K562 (cell line): ENCODE measurements around the gene UQCC2. TPM values are rescaled to one million over a fixed set of nuclear protein-coding genes. Genes with fewer than 3 reads are reported as not detected.

Experiments used
- ATAC-seq: fragments of 200-7000 bp; cut with Tn5 transposase; 3 replicates; pipeline ENCODE4 v1.9.1; 2020; ENCODE audit warnings: moderate library complexity
- BruUV-seq: library from RNA; stranded (reverse); fragments of 400-500 nt; replicated peaks from 2 replicates; lab custom pipeline; 2021; lab: Mats Ljungman, UMichigan
- CTCF ChIA-PET: fragments of 300-600 bp; formaldehyde crosslinking; extraction: SDS; loops from one replicate; lab custom pipeline; 2021; ENCODE audit warnings: low intra/inter-chr PET ratio; lab: Yijun Ruan, JAX
- POLR2A ChIA-PET: fragments of 300-600, 350-650 bp; sonication (Branson Sonifier 250); formaldehyde crosslinking; extraction: SDS; loops from one replicate; lab custom pipeline; 2021; ENCODE audit warnings: antibody characterized with exemption, inconsistent platforms; lab: Yijun Ruan, JAX
- DNase-seq, 4 experiments: peaks; one replicate each; pipeline versions ENCODE4 v3.0.0 to v3.0.0-alpha.2; 2011 to 2018; ENCODE audit warnings: low spot score in 3 of 4, mixed read lengths in 3 of 4; ENCODE audit errors: extremely low read depth in 1 of 4
- FAIRE-seq: peaks from 2 replicates; lab custom pipeline; 2011; peaks lifted over from hg19 to GRCh38; lab: Jason Lieb, UNC
- H2AFZ ChIP-seq: 2 replicates; pipeline ENCODE4 v1.6.0; 2011; ENCODE audit warnings: low read depth, low read length, control low read depth, inconsistent platforms
- H3K27ac ChIP-seq: fragments of 200-600 bp; 3 replicates; pipeline ENCODE4 v1.8.0; 2011; ENCODE audit warnings: low read depth, mild to moderate bottlenecking, control low read depth, inconsistent platforms, low read length, moderate library complexity, mixed read lengths; ENCODE audit errors: extremely low read depth
- H3K27me3 ChIP-seq, 2 experiments: fragments of 300-600 bp in 1 of 2; 2 replicates in 1 of 2; 3 replicates in 1 of 2; pipeline versions ENCODE4 v1.6.0 to v1.8.0; 2011; ENCODE audit warnings: inconsistent platforms in 2 of 2, low read length in 2 of 2, mild to moderate bottlenecking in 1 of 2, mixed read lengths in 1 of 2, moderate library complexity in 1 of 2; ENCODE audit not compliant: control insufficient read depth in 2 of 2, insufficient read depth in 2 of 2
- H3K36me3 ChIP-seq: fragments of 300-600 bp; 3 replicates; pipeline ENCODE4 v1.8.0; 2011; ENCODE audit warnings: mild to moderate bottlenecking, low read length, inconsistent platforms; ENCODE audit not compliant: control insufficient read depth, insufficient read depth
- H3K4me1 ChIP-seq, 2 experiments: fragments of 200-600 bp in 1 of 2; replicated peaks in 1 of 2; 2 replicates in 1 of 2; 3 replicates in 1 of 2; pipeline versions ENCODE4 v1.5.1 to v1.8.0; 2011; ENCODE audit warnings: inconsistent platforms in 2 of 2, low read length in 2 of 2, mild to moderate bottlenecking in 1 of 2, mixed read lengths in 1 of 2, moderate library complexity in 1 of 2; ENCODE audit not compliant: control insufficient read depth in 2 of 2, insufficient read depth in 2 of 2
- H3K4me2 ChIP-seq: 2 replicates; pipeline ENCODE4 v1.6.1; 2011; ENCODE audit warnings: low read length, control low read depth, inconsistent platforms, mixed read lengths; ENCODE audit not compliant: insufficient read depth
- H3K4me3 ChIP-seq: fragments of 200-600 bp; sonication (generic), shearing (Covaris generic); 2 replicates; pipeline ENCODE4 v1.5.1; 2016; ENCODE audit warnings: control low read depth, inconsistent platforms
- H3K79me2 ChIP-seq: fragments of 200-600 bp; 3 replicates; pipeline ENCODE4 v1.8.0; 2011; ENCODE audit warnings: low read length, inconsistent platforms; ENCODE audit not compliant: control insufficient read depth, insufficient read depth
- H3K9ac ChIP-seq, 2 experiments: 2 replicates each; pipeline versions ENCODE4 v1.6.0 to v1.6.1; 2011; ENCODE audit warnings: low read depth in 2 of 2, low read length in 2 of 2, control low read depth in 1 of 2, inconsistent platforms in 1 of 2, mild to moderate bottlenecking in 1 of 2, mixed read lengths in 1 of 2; ENCODE audit not compliant: insufficient read depth in 1 of 2
- H3K9me1 ChIP-seq: one replicate; pipeline ENCODE4 v1.6.0; 2011; ENCODE audit warnings: inconsistent platforms, mild to moderate bottlenecking, low read length, moderate library complexity; ENCODE audit not compliant: control insufficient read depth, insufficient read depth
- H3K9me3 ChIP-seq: replicated peaks from 2 replicates; pipeline ENCODE4 v1.5.1; 2011; ENCODE audit warnings: low read depth, low read length, inconsistent platforms; ENCODE audit not compliant: control insufficient read depth, insufficient read depth
- H4K20me1 ChIP-seq: replicated peaks from 2 replicates; pipeline ENCODE4 v1.6.1; 2011; ENCODE audit warnings: low read length, inconsistent platforms, mixed read lengths; ENCODE audit not compliant: control insufficient read depth, insufficient read depth
- BACH1 ChIP-seq: fragments of 200-800 bp; sonication (Bioruptor generic); IDR thresholded peaks from 2 replicates; pipeline ENCODE4 v1.6.1; 2016; ENCODE audit warnings: missing genetic modification characterization, missing compliant biosample characterization
- CXXC5 ChIP-seq: fragments of 250-450 bp; sonication (Bioruptor Pico); IDR thresholded peaks from 2 replicates; pipeline ENCODE4 v1.8.0; 2022; ENCODE audit warnings: inconsistent platforms, mild to moderate bottlenecking, moderate library complexity
- ESRRB ChIP-seq: fragments of 250-450 bp; sonication (Bioruptor Pico); IDR thresholded peaks from 2 replicates; pipeline ENCODE4 v1.5.0; 2020; ENCODE audit warnings: mild to moderate bottlenecking, moderate library complexity, borderline replicate concordance
- NR2C2 ChIP-seq, 2 experiments: fragments of 200-800 bp in 1 of 2; sonication (Bioruptor generic) in 1 of 2; sonication (generic) in 1 of 2; formaldehyde crosslinking in 1 of 2; IDR thresholded peaks; 2 replicates each; pipeline versions ENCODE4 v1.6.1 to v1.8.0; 2016 to 2022; ENCODE audit warnings: mild to moderate bottlenecking in 1 of 2, missing compliant biosample characterization in 1 of 2, missing genetic modification characterization in 1 of 2, missing genetic modification reagents in 1 of 2
- PTTG1 ChIP-seq: fragments of 450-650 bp; IDR thresholded peaks from 2 replicates; pipeline ENCODE4 v1.6.1; 2016; ENCODE audit warnings: low read depth, mild to moderate bottlenecking, missing genetic modification characterization, missing compliant biosample characterization
- REST ChIP-seq, 2 experiments: fragments of 450-650 bp; formaldehyde crosslinking in 1 of 2; IDR thresholded peaks; 2 replicates each; pipeline versions ENCODE4 v1.4.0 to v1.6.1; 2014 to 2020; ENCODE audit warnings: mild to moderate bottlenecking in 2 of 2, borderline replicate concordance in 1 of 2, low read depth in 1 of 2
- RNF2 ChIP-seq: sonication (generic); IDR thresholded peaks from 2 replicates; pipeline ENCODE4 v1.6.1; 2016
- SAFB ChIP-seq: fragments of 200-400 bp; formaldehyde crosslinking; IDR thresholded peaks from 2 replicates; pipeline ENCODE4 v1.6.1; 2017; ENCODE audit warnings: low read depth, low read length, borderline replicate concordance
- ZBTB9 ChIP-seq: fragments of 450-650 bp; formaldehyde crosslinking; IDR thresholded peaks from 2 replicates; pipeline ENCODE4 v1.4.0; 2020; ENCODE audit warnings: mild to moderate bottlenecking, moderate library complexity
- ZNF12 ChIP-seq: sonication (generic); formaldehyde crosslinking; IDR thresholded peaks from 2 replicates; pipeline ENCODE4 v1.4.0; 2020; ENCODE audit warnings: mild to moderate bottlenecking, missing genetic modification reagents
- ZNF197 ChIP-seq: fragments of 200-800 bp; sonication (Bioruptor generic); IDR thresholded peaks from 2 replicates; pipeline ENCODE4 v1.6.1; 2016; ENCODE audit warnings: low read depth, missing genetic modification characterization, missing compliant biosample characterization
- ZNF41 ChIP-seq: fragments of 250-450 bp; sonication (Bioruptor Pico); conservative IDR thresholded peaks from 2 replicates; pipeline ENCODE4 v1.4.0; 2020; ENCODE audit warnings: mild to moderate bottlenecking
- WGBS: fragments of 100-300 bp; shearing (Covaris generic); methylation state at CpG from one replicate; pipeline ENCODE4 v1.1.6; 2016; ENCODE audit warnings: low coverage, mixed read lengths; ENCODE audit not compliant: insufficient coverage; ENCODE audit errors: missing lambda C conversion rate; 5-methylcytosine and 5-hydroxymethylcytosine counted together
- in situ Hi-C: fragments of 300-500 bp; cut with MboI; formaldehyde crosslinking; loops from 4 replicates; pipeline ENCODE4 v1.15.0; 2018; ENCODE audit warnings: inconsistent platforms, mixed read lengths
- intact Hi-C: fragments of 100-400 bp; cut with micrococcal nuclease; formaldehyde crosslinking; loops from 2 replicates; pipeline ENCODE4 v1.14.2; 2022
- polyA plus RNA-seq, 8 experiments: library from polyadenylated mRNA; depleted of rRNA in 4 of 8; stranded (reverse) in 5 of 8; unstranded in 3 of 8; fragments of >200 nt; fragmentation: Nextera tagmentation in 2 of 8; fragmentation: Illumina TruSeq in 1 of 8; extraction: Ambion mirVana in 2 of 8; extraction: Trizol in 1 of 8; gene quantifications; 2 replicates each; pipeline versions ENCODE4 v1.2.1 to v1.2.3, GENCODE V29; 2011 to 2014; ENCODE audit warnings: inconsistent platforms in 1 of 8, missing spikeins in 1 of 8
- total RNA-seq, 7 experiments: library from RNA; depleted of rRNA in 6 of 7; stranded (reverse); fragments of >200 nt in 6 of 7; fragmentation: Illumina TruSeq in 2 of 7; extraction: Trizol in 2 of 7; gene quantifications; 2 replicates each; pipeline versions ENCODE4 v1.2.1 to v1.2.3, GENCODE V29; 2011 to 2021; ENCODE audit warnings: low replicate concordance in 1 of 7

UQCC2 gene
- total and polyA plus RNA-seq, 9 of the 15 experiments (the other 6 are each of a cell fraction or from before 2014, with no cell fraction given): 58.5 to 927 (median 158) TPM

DNA sequence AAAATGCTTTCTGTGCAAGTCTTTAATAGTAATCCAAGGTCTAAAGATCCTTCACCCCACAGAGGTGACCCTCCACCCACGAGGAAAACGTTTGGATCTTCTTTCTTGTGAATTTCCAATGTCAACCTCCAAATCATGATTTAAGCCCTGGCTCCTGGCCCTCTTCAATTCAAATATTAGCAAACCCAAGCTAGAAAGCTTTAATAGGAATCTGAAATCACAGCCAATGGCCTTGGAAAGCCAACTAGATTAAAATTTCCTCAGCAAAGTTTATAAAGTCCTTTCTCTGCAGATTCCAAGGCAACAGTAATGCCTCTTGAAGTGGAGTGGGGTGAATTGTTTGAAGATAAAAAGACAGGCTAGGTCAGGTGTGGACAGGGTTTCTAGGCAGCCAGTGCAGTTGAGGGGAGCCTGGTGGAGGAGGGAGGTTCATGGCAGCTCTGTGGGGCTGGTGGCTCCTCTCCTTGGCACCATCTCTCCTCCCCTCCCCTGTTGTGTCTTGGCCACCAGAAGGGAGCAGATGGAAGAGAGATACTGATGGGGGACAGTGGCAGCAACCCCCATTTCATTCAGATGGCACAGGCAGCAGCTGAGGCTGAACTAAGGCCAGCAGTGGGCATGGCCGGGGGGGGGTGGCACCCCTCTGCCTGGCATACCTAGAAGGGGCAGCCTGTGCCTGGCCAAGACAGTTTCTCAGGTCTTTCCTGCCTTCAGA lies 12.0 kb upstream of the UQCC2 start:
- no peak for ATAC-seq
- intact Hi-C loops: no loop called here
- Histone ChIP-seq H3K27ac (no peak overlapping the region), H3K36me3 (no peaks in the 10 kb centered on the region), H3K4me2 (no peak overlapping the region), H4K20me1 (0 out of 2 replicates have a peak, but pooled peaks cover 4% of the 10 kb centered on the region), H3K79me2 (no peaks in the 10 kb centered on the region), H3K27me3 (peaks cover 65 to 88% of the 10 kb centered on the region in 2 experiments), H3K9me3 (no peaks in the 10 kb centered on the region), H3K4me1 (no peaks in the 10 kb centered on the region), H2AFZ (no peak overlapping the region), H3K9ac (no peak overlapping the region), H3K9me1 (no peaks in the 10 kb centered on the region), H3K4me3 (no peak overlapping the region)
- DNase-seq: no peak
- no peak for FAIRE-seq
- BruUV-seq: no TSS peak
- in situ Hi-C loops: no loop called here
- ChIA-PET CTCF (no interaction called here), POLR2A (interaction anchor here (0.6 to 3.5 kb wide), 7 partner anchors 12 to 451 kb away, joined by 3 to 14 read pairs (median 3); partner anchors contain the start of genes IP6K3, RPS18 and UQCC2)
- 0% methylated on average over 3 of the region's 3 CpGs for WGBS
- TF ChIP-seq REST (IDR thresholded peaks at IDR 0.05; ENCODE audit: borderline replicate concordance) (no peak), REST (CRISPR knock-in tag; IDR thresholded peaks at IDR 0.05; ENCODE audit: low read depth) (no peak), SAFB (no peak), RNF2 (no peak), PTTG1 (no peak), ZNF41 (CRISPR knock-in tag) (no peak), BACH1 (tag) (no peak), ZNF197 (CRISPR knock-in tag) (no peak), ZBTB9 (no peak), ZNF12 (CRISPR knock-in tag) (no peak), NR2C2 (CRISPR knock-in tag; IDR thresholded peaks at IDR 0.05) (no peak), NR2C2 (tag; IDR thresholded peaks at IDR 0.05) (no peak), CXXC5 (no peak), ESRRB (no peak)
